SK-N-SH (cell line): ENCODE data around the gene CMC2. TPM values are rescaled to one million over a fixed set of nuclear protein-coding genes. Genes with fewer than 3 reads are reported as not detected.

Source experiments
- CTCF ChIA-PET: fragments of 300-600, 350-600 bp; formaldehyde crosslinking; extraction: SDS; loops from one replicate; lab custom pipeline; 2021; lab: Yijun Ruan, JAX
- POLR2A ChIA-PET: fragments of 350-600 bp; sonication (Branson Sonifier 250); formaldehyde crosslinking; extraction: SDS; loops from one replicate; lab custom pipeline; 2020; ENCODE audit warnings: antibody characterized with exemption, inconsistent platforms; lab: Yijun Ruan, JAX
- DNase-seq: peaks from one replicate; pipeline ENCODE4 v3.0.0; 2012
- H2AFZ ChIP-seq: fragments of 200-600 bp; sonication (generic); 2 replicates; pipeline ENCODE4 v1.8.1; 2016; ENCODE audit warnings: antibody characterized with exemption, mild to moderate bottlenecking, low read depth
- H3F3A ChIP-seq: fragments of 200-600 bp; sonication (generic); replicated peaks from 2 replicates; pipeline ENCODE3; 2016; ENCODE audit warnings: antibody characterized with exemption, mild to moderate bottlenecking; ENCODE audit not compliant: insufficient read depth
- H3K27ac ChIP-seq, 2 experiments: fragments of 200-500 bp in 1 of 2; fragments of 200-600 bp in 1 of 2; sonication (Bioruptor generic) in 1 of 2; sonication (generic), shearing (Covaris generic) in 1 of 2; 2 replicates each; pipeline versions ENCODE4 v1.5.1 to v1.6.1; 2014 to 2016; ENCODE audit warnings: low read depth in 2 of 2, inconsistent platforms in 1 of 2, low read length in 1 of 2, mild to moderate bottlenecking in 1 of 2, mixed read lengths in 1 of 2
- H3K27me3 ChIP-seq: fragments of 200-600 bp; sonication (generic), shearing (Covaris generic); 2 replicates; pipeline ENCODE4 v1.6.1; 2016; ENCODE audit warnings: mixed run types; ENCODE audit not compliant: insufficient read depth
- H3K36me3 ChIP-seq, 2 experiments: fragments of 200-500 bp in 1 of 2; fragments of 200-600 bp in 1 of 2; sonication (Bioruptor generic) in 1 of 2; sonication (generic) in 1 of 2; replicated peaks in 1 of 2; 2 replicates each; pipeline versions ENCODE3 to v1.5.1; 2014 to 2016; ENCODE audit warnings: low read length in 1 of 2, mild to moderate bottlenecking in 1 of 2; ENCODE audit not compliant: insufficient read depth in 2 of 2, control insufficient read depth in 1 of 2
- H3K4me1 ChIP-seq, 2 experiments: fragments of 200-500 bp in 1 of 2; fragments of 200-600 bp in 1 of 2; sonication (Bioruptor generic) in 1 of 2; sonication (generic), shearing (Covaris generic) in 1 of 2; 2 replicates each; pipeline versions ENCODE4 v1.5.1 to v1.6.1; 2014 to 2016; ENCODE audit warnings: low read depth in 1 of 2, low read length in 1 of 2, mixed run types in 1 of 2; ENCODE audit not compliant: insufficient read depth in 2 of 2, control insufficient read depth in 1 of 2
- H3K4me2 ChIP-seq: fragments of 200-600 bp; sonication (generic), shearing (Covaris generic); 2 replicates; pipeline ENCODE4 v1.6.1; 2017; ENCODE audit warnings: mixed run types
- H3K4me3 ChIP-seq, 2 experiments: fragments of 200-500 bp in 1 of 2; fragments of 200-600 bp in 1 of 2; sonication (Bioruptor generic) in 1 of 2; sonication (generic), shearing (Covaris generic) in 1 of 2; 2 replicates each; pipeline versions ENCODE4 v1.5.1 to v1.8.1; 2014 to 2016; ENCODE audit warnings: low read depth in 2 of 2, inconsistent platforms in 1 of 2, low read length in 1 of 2, mild to moderate bottlenecking in 1 of 2, mixed read lengths in 1 of 2, moderate library complexity in 1 of 2
- H3K79me2 ChIP-seq: fragments of 200-600 bp; sonication (generic); 2 replicates; pipeline ENCODE4 v1.8.1; 2017; ENCODE audit warnings: mild to moderate bottlenecking; ENCODE audit not compliant: insufficient read depth
- H3K9ac ChIP-seq: fragments of 200-600 bp; sonication (generic); 2 replicates; pipeline ENCODE4 v1.6.1; 2017; ENCODE audit warnings: mixed run types
- H3K9me2 ChIP-seq: fragments of 200-600 bp; sonication (generic); 2 replicates; pipeline ENCODE4 v1.6.1; 2017; ENCODE audit warnings: mixed run types
- H3K9me3 ChIP-seq: fragments of 200-600 bp; sonication (generic); 2 replicates; pipeline ENCODE4 v1.6.1; 2017; ENCODE audit warnings: mixed run types, mild to moderate bottlenecking, moderate library complexity
- H4K20me1 ChIP-seq: fragments of 200-600 bp; sonication (generic); 2 replicates; pipeline ENCODE4 v1.6.1; 2017; ENCODE audit warnings: mild to moderate bottlenecking, mixed run types; ENCODE audit not compliant: insufficient read depth
- GABPA ChIP-seq: IDR thresholded peaks from 2 replicates; pipeline ENCODE4 v1.4.0; 2012; ENCODE audit warnings: low read depth, mild to moderate bottlenecking
- MXI1 ChIP-seq: IDR thresholded peaks from 2 replicates; pipeline ENCODE4 v1.6.1; 2012; ENCODE audit warnings: mild to moderate bottlenecking, low read depth, low read length, improper control_type of control experiment
- REST ChIP-seq: IDR thresholded peaks from 2 replicates; pipeline ENCODE4 v1.6.1; 2012; ENCODE audit warnings: mild to moderate bottlenecking, low read depth, low read length, moderate library complexity
- SIN3A ChIP-seq: IDR thresholded peaks from 2 replicates; pipeline ENCODE4 v1.6.1; 2012; ENCODE audit warnings: low read depth, mild to moderate bottlenecking, low read length, moderate library complexity, borderline replicate concordance
- TEAD4 ChIP-seq: IDR thresholded peaks from 2 replicates; pipeline ENCODE4 v1.4.0; 2012; ENCODE audit warnings: mild to moderate bottlenecking, borderline replicate concordance; ENCODE audit not compliant: insufficient read depth
- YY1 ChIP-seq: IDR thresholded peaks from 2 replicates; pipeline ENCODE4 v1.4.0; 2012; ENCODE audit warnings: low read depth, mild to moderate bottlenecking
- WGBS: methylation state at CpG from one replicate; pipeline ENCODE4 v1.1.6; 2017; ENCODE audit warnings: low lambda C conversion rate; 5-methylcytosine and 5-hydroxymethylcytosine counted together
- polyA plus RNA-seq, 3 experiments: library from polyadenylated mRNA; depleted of rRNA; stranded (reverse); fragments of >200 nt; gene quantifications; 2 replicates each; pipeline ENCODE4 v1.2.3, GENCODE V29; 2012
- TF ChIP-seq, protein P1 (sequence below): IDR thresholded peaks from 2 replicates; pipeline ENCODE4; 2012
- TF ChIP-seq, protein P2 (sequence below): IDR thresholded peaks from 2 replicates; pipeline ENCODE4 v1.4.0; 2012; ENCODE audit warnings: low read depth

CMC2 gene
- polyA plus RNA-seq, 1 of the 3 experiments (the other 2 are of a cell fraction): 135 TPM

- Histone ChIP-seq H3K4me1 (peaks cover 0 to 15% of the 10 kb centered on the region in 2 experiments; a peak in 2 of 4 replicates), H3K9ac (peak overlapping the region; percentile 96), H3K36me3 (no peaks in the 10 kb centered on the region), H2AFZ (peak overlapping the region; percentile 88), H3K4me3 (peak overlapping the region; percentile 94 to 97), H3K9me2 (no peaks in the 10 kb centered on the region), H3K9me3 (no peaks in the 10 kb centered on the region), H3K79me2 (peaks cover 93% of the 10 kb centered on the region), H3K27ac (peak overlapping the region; percentile 95 to 99), H4K20me1 (peaks cover 27% of the 10 kb centered on the region; the same call in 1 of the 2 replicates), H3K4me2 (peak overlapping the region; percentile 86), H3K27me3 (no peaks in the 10 kb centered on the region), H3F3A (peaks cover 6% of the 10 kb centered on the region)
- POLR2A ChIA-PET: interaction anchor here (0.6 to 1.2 kb wide), 3 partner anchors 29 to 1163 kb away, joined by 3 to 5 read pairs (median 3); partner anchors contain the start of gene ATMIN
- CTCF ChIA-PET: interaction anchor here (0.9 to 3.9 kb wide), 6 partner anchors 13 to 732 kb away, joined by 3 to 46 read pairs (median 10); partner anchors contain the start of gene ATMIN
- WGBS: under 1% methylated on average over 23 of the region's 50 CpGs
- DNase-seq: peak; percentile 67
- peak; percentile 12; the same call in 1 of the 2 replicates for TF ChIP-seq SIN3A
- peak; percentile 40; the same call in 1 of the 2 replicates for TF ChIP-seq MXI1
- TF ChIP-seq, protein P1, sequence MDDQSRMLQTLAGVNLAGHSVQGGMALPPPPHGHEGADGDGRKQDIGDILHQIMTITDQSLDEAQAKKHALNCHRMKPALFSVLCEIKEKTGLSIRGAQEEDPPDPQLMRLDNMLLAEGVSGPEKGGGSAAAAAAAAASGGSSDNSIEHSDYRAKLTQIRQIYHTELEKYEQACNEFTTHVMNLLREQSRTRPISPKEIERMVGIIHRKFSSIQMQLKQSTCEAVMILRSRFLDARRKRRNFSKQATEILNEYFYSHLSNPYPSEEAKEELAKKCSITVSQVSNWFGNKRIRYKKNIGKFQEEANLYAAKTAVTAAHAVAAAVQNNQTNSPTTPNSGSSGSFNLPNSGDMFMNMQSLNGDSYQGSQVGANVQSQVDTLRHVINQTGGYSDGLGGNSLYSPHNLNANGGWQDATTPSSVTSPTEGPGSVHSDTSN: peak; percentile 43; the same call in 1 of the 2 replicates
- no peak for TF ChIP-seq REST
- TF ChIP-seq, protein P2, sequence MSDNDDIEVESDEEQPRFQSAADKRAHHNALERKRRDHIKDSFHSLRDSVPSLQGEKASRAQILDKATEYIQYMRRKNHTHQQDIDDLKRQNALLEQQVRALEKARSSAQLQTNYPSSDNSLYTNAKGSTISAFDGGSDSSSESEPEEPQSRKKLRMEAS: no peak; the same call in 1 of the 2 replicates
Observed at GRCh38 chr16:81006211-81006812, 373 bp downstream of the CMC2 start.

DNA sequence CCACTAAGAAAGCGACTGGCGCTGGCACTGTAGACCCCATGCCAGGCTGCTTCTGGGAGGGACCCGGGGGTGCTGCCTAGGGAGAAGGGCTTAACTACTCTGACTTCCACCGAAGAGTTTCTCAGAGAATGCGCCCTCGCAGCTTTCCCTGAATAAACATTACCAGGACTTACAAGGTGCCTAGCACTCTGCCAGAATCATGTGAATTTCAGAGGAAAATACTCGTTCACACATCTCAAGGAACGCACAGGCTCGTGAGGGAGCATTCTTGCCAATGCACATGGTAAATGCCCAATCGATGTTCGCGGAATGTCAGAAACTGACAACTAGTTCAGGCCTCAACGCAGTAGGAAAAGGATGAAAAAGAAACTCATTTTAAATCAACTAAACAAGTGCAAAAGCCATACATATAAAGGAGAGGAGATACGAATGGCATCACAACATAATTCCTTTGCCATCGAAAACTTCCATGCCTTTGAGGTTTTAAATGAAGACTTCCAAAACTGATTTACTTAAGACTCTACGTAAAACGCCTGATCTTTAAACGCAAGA lies 999 bp downstream of the CMC2 start:
- H3K4me3 ChIP-seq: peak overlapping the region; percentile 94 to 97
- ChIA-PET CTCF (interaction anchor here (1.8 to 3.9 kb wide), 6 partner anchors 12 to 732 kb away, joined by 6 to 46 read pairs (median 17); partner anchors contain the start of gene ATMIN), POLR2A (no interaction called here)
- no peaks in the 10 kb centered on the region for H3K27me3 ChIP-seq
- peak overlapping the region; percentile 96 for H3K9ac ChIP-seq
- no peaks in the 10 kb centered on the region for H3K9me3 ChIP-seq
- H3F3A ChIP-seq: peaks cover 6% of the 10 kb centered on the region
- H3K4me2 ChIP-seq: peak overlapping the region; percentile 86
- TF ChIP-seq YY1 (no peak), GABPA (no peak), TEAD4 (no peak)
- TF ChIP-seq, protein P2: peak; percentile 10; the same call in 1 of the 2 replicates
- WGBS: 27% methylated on average over 18 of the region's 18 CpGs
- H3K27ac ChIP-seq: peak overlapping the region in 1 of 2 experiments; percentile 95; a peak in 3 of 4 replicates
- peak overlapping the region; percentile 88 for H2AFZ ChIP-seq
- no peak for DNase-seq
- no peaks in the 10 kb centered on the region for H3K9me2 ChIP-seq
- H3K79me2 ChIP-seq: peaks cover 93% of the 10 kb centered on the region
- H3K4me1 ChIP-seq: peaks cover 0 to 15% of the 10 kb centered on the region in 2 experiments; a peak in 2 of 4 replicates
- peaks cover 31% of the 10 kb centered on the region; the same call in 1 of the 2 replicates for H4K20me1 ChIP-seq
- peaks cover 0 to 3% of the 10 kb centered on the region in 2 experiments for H3K36me3 ChIP-seq
